IPS-NIHi7 (cell line): ENCODE data around the gene IP6K3.
A peak's percentile ranks its signal among the peaks of the same experiment; 100 is the strongest.

Experiments
- DNase-seq: peaks from one replicate; pipeline ENCODE4 v3.0.0; 2012; ENCODE audit warnings: mixed read lengths; ENCODE audit errors: extremely low spot score

Gene IP6K3

GRCh38 chr6:33777398-33778388 is 31.0 kb upstream of the IP6K3 start:
- DNase-seq: no peak

GRCh38 chr6:33776764-33777163 is 30.1 kb upstream of the IP6K3 start:
- no peak for DNase-seq

DNA sequence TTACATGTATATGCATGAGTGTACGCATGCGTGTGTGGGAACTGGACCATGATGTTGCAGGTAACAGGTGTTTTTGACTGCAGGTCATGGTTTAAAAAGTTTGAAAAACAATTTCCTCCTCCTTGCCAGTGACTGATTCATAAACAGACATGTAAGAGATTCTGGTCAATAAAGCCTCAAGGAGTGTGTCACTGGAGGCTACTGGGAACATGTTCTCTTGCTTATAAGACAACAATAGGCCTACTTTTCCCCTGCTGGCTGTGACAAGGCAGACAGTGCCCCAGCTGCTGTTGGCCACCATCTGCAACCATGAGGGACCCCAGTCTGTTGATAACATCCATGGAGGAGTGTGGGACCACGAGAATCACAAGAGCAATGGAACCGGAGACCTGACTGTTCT is 29.5 kb upstream of the IP6K3 start:
- DNase-seq: no peak

DNA sequence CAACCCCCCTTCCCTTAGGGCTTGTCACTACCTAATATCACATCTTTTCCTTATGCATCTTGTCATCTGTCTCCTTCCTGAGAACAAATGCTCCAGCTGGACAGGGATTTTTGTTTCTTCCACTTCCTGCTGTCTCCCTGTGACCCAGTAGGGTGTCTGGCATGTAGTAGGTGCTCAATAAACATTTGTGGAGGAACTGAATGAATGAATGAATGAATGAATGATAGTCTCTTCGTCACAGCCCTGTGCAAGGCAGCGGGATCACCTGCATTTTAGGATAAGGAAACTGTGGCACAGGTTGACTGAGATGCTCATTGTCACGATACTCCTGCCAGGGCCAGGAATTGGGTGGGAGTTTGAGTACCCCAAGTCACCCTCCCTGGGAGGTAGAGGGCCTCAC is 28.1 kb upstream of the IP6K3 start:
- no peak for DNase-seq

- DNase-seq: no peak
Measured at GRCh38 chr6:33772902-33773472, 26.3 kb upstream of the IP6K3 start.

DNA sequence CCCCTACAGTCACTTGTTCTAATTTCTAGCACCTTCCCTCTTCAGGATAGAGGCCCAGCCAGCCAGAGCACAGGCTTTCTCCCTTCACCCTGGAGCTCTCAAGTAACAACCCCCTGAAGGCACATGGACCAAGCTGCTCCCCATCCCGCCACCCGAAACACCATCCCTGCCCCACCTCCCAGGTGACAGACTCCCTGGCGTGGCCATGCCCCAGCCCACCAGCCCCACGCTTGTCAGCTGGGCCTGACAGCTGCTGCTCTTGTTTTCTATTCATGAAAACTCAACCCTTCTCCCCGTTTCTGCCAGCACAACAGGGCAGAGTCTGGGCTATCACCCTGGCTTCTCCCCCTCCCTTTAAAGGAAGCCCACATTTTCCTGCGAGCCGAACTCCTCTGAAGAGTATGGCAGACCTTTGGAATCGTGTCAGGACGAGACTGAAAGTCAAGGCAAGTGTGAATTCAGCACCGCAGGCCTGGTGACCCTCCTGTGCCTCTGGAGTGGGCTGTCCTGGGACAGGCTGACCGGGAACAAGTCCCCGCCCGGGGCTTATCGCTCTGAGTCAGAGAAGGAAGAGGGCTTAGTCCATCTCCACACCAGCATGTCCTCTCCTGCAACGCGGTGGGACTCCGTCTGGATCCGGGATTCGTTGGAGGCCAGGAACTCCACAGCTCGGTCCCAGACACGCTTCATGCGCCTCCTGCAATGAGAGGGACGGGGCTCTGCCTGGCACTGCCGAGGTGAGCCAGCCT is 25.6 kb upstream of the IP6K3 start:
- no peak for DNase-seq

GRCh38 chr6:33771146-33772081 is 24.7 kb upstream of the IP6K3 start:
- peak; percentile 89 for DNase-seq

GRCh38 chr6:33770833-33771145 is 24.1 kb upstream of the IP6K3 start:
- DNase-seq: no peak

- DNase-seq: no peak
Measured at GRCh38 chr6:33770124-33770832, 23.6 kb upstream of the IP6K3 start.

GRCh38 chr6:33769248-33769821 is 22.6 kb upstream of the IP6K3 start:
- no peak for DNase-seq

DNA sequence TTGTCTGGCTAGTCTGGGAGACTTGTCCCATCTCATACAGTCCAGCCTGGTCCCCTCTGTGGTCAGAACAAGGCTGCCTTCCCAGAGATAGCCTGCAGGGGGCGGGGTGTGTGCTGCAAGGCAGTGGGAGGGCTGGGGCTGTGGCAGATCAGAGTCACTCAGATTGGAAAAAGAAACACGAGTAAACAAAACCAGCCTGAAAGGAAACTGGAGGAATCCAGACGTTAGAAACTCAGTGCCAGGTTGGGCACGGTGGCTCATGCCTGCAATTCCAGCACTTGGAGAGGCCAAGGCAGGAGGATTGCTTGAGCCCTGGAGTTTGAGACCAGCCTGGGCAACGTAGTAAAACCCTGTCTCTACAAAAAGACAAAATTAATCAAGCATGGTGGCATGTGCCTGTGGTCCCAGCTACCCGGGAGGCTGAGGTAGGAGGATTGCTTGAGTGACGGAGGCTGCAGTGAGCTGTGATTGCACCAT is 22.0 kb upstream of the IP6K3 start:
- peak; percentile 83 for DNase-seq

DNA sequence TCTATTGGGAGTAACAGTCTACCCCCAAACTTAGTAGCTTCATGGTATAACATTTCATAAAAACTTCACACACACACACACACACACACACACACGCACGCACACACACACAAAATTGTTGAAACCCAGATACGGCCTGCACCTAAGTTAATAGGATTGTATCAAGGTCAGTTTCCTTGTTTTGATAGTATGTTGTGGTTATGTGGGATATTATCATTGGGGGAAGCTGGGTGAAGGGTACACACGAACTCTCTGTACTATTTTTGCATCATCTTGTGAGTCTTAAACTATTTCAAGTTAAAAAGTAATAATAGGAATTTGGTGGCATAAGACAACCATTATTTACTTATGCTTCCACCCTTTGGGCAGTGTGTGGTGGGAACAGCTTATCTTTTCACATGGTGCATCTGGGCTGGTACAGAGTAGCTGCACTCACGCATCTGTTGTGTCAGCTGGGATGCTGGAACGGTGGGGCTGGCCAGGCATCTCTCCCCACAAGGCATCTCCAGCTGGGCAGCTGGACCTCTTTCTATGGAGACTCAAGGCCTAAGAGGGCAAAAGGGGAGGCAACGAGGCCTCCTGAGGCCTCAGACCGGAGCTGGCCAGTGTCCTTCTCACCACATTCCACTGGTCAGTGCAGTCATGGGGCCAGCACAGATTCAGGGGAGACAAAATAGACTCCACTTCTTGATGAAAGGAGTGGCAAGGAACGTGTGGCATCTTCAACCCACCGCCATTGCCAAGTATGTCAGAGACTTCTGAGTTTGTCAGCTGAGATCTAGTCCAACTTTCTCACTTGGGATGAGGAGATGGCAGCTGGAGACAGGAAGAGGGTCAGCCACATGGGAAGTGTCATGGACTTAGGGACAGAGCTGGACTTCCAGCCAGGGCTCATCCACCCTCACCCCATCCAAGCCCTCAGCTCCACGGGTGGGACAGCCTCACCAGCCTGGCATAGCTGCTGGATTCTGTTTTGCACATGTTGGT is 20.5 kb upstream of the IP6K3 start:
- DNase-seq: no peak

DNA sequence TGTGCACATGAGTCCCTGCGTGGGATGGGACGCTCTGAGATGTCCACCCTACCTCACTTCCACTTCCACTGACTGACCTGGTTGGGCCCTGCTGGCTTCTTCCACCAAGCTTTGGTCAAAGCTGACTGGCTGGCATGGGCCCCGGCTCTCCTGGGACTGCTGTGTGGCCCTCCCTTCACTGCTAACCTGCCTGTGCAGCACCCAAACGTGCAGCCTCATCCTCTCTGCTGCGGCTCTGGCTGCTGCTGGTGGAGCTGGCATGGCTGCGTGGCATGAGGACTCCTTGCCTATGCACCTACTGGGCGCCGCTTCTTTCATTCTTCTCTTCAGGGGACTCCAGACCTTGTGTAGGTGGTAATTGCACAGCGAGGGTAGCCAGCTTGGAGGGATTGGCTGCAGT is 18.7 kb upstream of the IP6K3 start:
- DNase-seq: no peak

DNA sequence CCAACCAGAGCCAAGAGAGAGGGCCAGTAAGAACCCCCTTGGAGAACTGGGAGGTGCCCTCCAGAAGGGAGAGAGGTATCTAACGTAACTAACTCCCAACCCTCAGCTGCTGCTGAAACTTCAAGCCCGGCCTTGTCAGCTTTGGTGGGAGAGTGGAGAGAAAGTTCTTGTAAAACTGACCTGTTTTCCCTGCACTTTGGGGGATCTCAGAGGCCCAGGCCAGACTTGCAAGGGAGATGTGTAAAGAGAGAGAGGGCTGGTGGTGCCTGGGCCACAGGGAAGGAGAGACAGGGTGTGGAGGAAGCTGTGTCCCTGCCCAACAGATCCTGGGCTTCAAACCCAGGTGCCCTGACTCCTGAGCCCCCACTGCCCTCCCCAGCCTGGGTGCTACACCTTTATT is 17.3 kb upstream of the IP6K3 start:
- no peak for DNase-seq

GRCh38 chr6:33763483-33763882 is 16.8 kb upstream of the IP6K3 start:
- no peak for DNase-seq

DNA sequence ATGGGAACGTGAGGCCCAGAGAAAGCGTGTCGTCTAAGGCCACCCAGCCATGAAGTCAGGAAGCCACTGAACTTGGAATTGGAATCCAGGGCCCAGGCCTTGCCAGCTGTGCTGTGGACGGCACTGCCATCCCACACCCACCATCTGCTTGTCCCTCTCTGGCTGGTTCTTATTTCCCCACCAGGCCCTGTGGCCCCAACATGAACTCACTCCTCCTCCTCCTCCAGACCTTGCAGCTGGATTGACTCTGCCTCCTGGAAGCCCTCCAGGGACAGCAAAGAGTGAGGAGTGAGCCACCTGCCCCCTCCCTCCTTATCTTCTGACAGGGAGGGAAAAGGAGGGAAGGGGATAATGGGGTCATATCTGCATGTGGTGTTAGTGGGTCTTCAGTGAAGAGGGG is 16.0 kb upstream of the IP6K3 start:
- no peak for DNase-seq

- DNase-seq: peak; percentile 65
Measured at GRCh38 chr6:33761922-33762629, 15.4 kb upstream of the IP6K3 start.

DNA sequence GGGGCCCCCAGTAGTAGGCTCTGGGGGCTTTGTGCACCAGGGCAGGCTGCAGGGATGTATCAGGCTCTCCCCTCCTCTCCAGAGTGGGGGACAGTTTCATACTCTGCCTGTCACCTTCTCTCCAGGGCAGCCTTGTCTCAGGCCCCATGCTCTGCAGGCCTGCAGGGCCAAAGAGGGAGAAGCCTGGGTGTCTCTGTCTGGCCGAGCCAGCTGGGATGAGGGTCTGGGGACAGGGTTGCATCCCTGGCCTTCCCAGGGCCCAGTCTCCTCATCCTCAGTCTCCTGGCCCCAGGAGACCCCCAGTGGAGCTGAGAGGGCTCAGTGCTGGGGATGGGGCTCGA is 14.8 kb upstream of the IP6K3 start:
- no peak for DNase-seq
